HL-60/S4 (cell line): ENCODE data around the gene ELAC1.
"Not testable (repeated sequence)": the region's sequence is repeated elsewhere in the genome, so short reads cannot be mapped to it uniquely, and the experiment has no call there.

Experiments used
- in situ Hi-C: fragments of 300-500 bp; cut with MboI; formaldehyde crosslinking; loops from 2 replicates; pipeline ENCODE4 v1.14.3; 2022; ENCODE audit warnings: low sequenced_read_pairs

Gene ELAC1

GRCh38 chr18:50967714-50968661 lies at the start of gene ELAC1:
Gene ELAC1 (plus strand): TSS chr18:50968040. CDS start chr18:50974405, 6,365 bp downstream.
- in situ Hi-C loops: no loop called here

GRCh38 chr18:50918153-50918552 lies 49.7 kb upstream of the ELAC1 start:
- in situ Hi-C loops: no loop called here

GRCh38 chr18:50924372-50924771 lies 43.5 kb upstream of the ELAC1 start:
- in situ Hi-C loops: no loop called here

- in situ Hi-C loops: no loop called here
Observed at GRCh38 chr18:50926521-50926920, 41.3 kb upstream of the ELAC1 start.

- in situ Hi-C loops: no loop called here
Observed at GRCh38 chr18:50928551-50928950, 39.3 kb upstream of the ELAC1 start.

GRCh38 chr18:50933684-50934083 lies 34.2 kb upstream of the ELAC1 start:
- in situ Hi-C loops: no loop called here

GRCh38 chr18:50934545-50935211 lies 33.2 kb upstream of the ELAC1 start:
- in situ Hi-C loops: no loop called here

- in situ Hi-C loops: no loop called here
Observed at GRCh38 chr18:50935493-50936191, 32.2 kb upstream of the ELAC1 start.

- in situ Hi-C loops: no loop called here
Observed at GRCh38 chr18:50937183-50937582, 30.7 kb upstream of the ELAC1 start.

- in situ Hi-C loops: no loop called here
Observed at GRCh38 chr18:50938912-50939311, 28.9 kb upstream of the ELAC1 start.

GRCh38 chr18:50944245-50944932 lies 23.5 kb upstream of the ELAC1 start:
- in situ Hi-C loops: no loop called here

GRCh38 chr18:50945918-50946317 lies 21.9 kb upstream of the ELAC1 start:
- in situ Hi-C loops: not testable (repeated sequence)

GRCh38 chr18:50947899-50948298 lies 19.9 kb upstream of the ELAC1 start:
- in situ Hi-C loops: no loop called here

- in situ Hi-C loops: no loop called here
Observed at GRCh38 chr18:50949185-50949584, 18.7 kb upstream of the ELAC1 start.

GRCh38 chr18:50950626-50951025 lies 17.2 kb upstream of the ELAC1 start:
- in situ Hi-C loops: no loop called here

GRCh38 chr18:50953822-50954221 lies 14.0 kb upstream of the ELAC1 start:
- in situ Hi-C loops: no loop called here

GRCh38 chr18:50955253-50955652 lies 12.6 kb upstream of the ELAC1 start:
- in situ Hi-C loops: no loop called here

- in situ Hi-C loops: no loop called here
Observed at GRCh38 chr18:50956116-50956515, 11.7 kb upstream of the ELAC1 start.

GRCh38 chr18:50961974-50962373 lies 5.9 kb upstream of the ELAC1 start:
- in situ Hi-C loops: no loop called here

- in situ Hi-C loops: no loop called here
Observed at GRCh38 chr18:50969448-50969847, 1.6 kb downstream of the ELAC1 start.

GRCh38 chr18:50970006-50970405 lies 2.2 kb downstream of the ELAC1 start:
- in situ Hi-C loops: no loop called here
